ENCODE measurements around the gene EHMT2.

The EHMT2 gene

GRCh38 chr6:31888276-31889258 is 8.9 kb downstream of the EHMT2 start:
- DNase-seq (ENCODE audit: low spot score), result no peak

- no peak for DNase-seq (ENCODE audit: low spot score)
Observed at GRCh38 chr6:31887173-31888007, 10.1 kb downstream of the EHMT2 start.

- DNase-seq (ENCODE audit: low spot score), result no peak
Observed at GRCh38 chr6:31886541-31886991, 10.9 kb downstream of the EHMT2 start.

- no peak for DNase-seq (ENCODE audit: low spot score)
Observed at GRCh38 chr6:31884528-31885035, 12.9 kb downstream of the EHMT2 start.

- no peak for DNase-seq (ENCODE audit: low spot score)
Observed at GRCh38 chr6:31883676-31884075, 13.8 kb downstream of the EHMT2 start.

GRCh38 chr6:31882344-31882743 is 15.2 kb downstream of the EHMT2 start:
- no peak for DNase-seq (ENCODE audit: low spot score)

- no peak for DNase-seq (ENCODE audit: low spot score)
Observed at GRCh38 chr6:31881136-31881859, 16.2 kb downstream of the EHMT2 start.

- DNase-seq (ENCODE audit: low spot score), result no peak
Observed at GRCh38 chr6:31880616-31881015, 16.9 kb downstream of the EHMT2 start.

- no peak for DNase-seq (ENCODE audit: low spot score)
Observed at GRCh38 chr6:31879901-31880300, 17.6 kb downstream of the EHMT2 start.

GRCh38 chr6:31879143-31879542 is 18.4 kb downstream of the EHMT2 start:
- no peak for DNase-seq (ENCODE audit: low spot score)

- no peak for DNase-seq (ENCODE audit: low spot score)
Observed at GRCh38 chr6:31878726-31879125, 18.8 kb downstream of the EHMT2 start, which contains the start of gene SLC44A4. Gene SLC44A4 (minus strand): TSS chr6:31878997. CDS start chr6:31878980, 17 bp downstream.

- DNase-seq (ENCODE audit: low spot score), result no peak
Observed at GRCh38 chr6:31878222-31878621, 19.3 kb downstream of the EHMT2 start.

GRCh38 chr6:31877651-31878161 is 19.8 kb downstream of the EHMT2 start:
- DNase-seq (ENCODE audit: low spot score), result no peak

GRCh38 chr6:31877125-31877650 is 20.3 kb downstream of the EHMT2 start:
- no peak for DNase-seq (ENCODE audit: low spot score)

GRCh38 chr6:31876357-31876756 is 21.1 kb downstream of the EHMT2 start:
- DNase-seq (ENCODE audit: low spot score), result no peak

GRCh38 chr6:31875877-31876276 is 21.6 kb downstream of the EHMT2 start:
- no peak for DNase-seq (ENCODE audit: low spot score)

GRCh38 chr6:31874836-31875572 is 22.5 kb downstream of the EHMT2 start:
- DNase-seq (ENCODE audit: low spot score), result no peak

GRCh38 chr6:31874084-31874670 is 23.3 kb downstream of the EHMT2 start:
- no peak for DNase-seq (ENCODE audit: low spot score)

GRCh38 chr6:31871046-31871659 is 26.3 kb downstream of the EHMT2 start:
- no peak for DNase-seq (ENCODE audit: low spot score)
